Astrocyte of the cerebellum (primary cell): ENCODE measurements around the gene GSE1.

Experiments
- DNase-seq: peaks from one replicate; pipeline ENCODE4 v3.0.0-alpha.2; 2011; ENCODE audit warnings: low read depth
- H3K4me3 ChIP-seq: 2 replicates; pipeline ENCODE4 v1.5.1; 2011; ENCODE audit warnings: mild to moderate bottlenecking, low read depth, low read length, moderate library complexity
- in situ Hi-C: cut with HindIII; loops from 2 replicates; pipeline ENCODE4 v1.10.0; 2017; ENCODE audit warnings: low sequenced_read_pairs
- TF ChIP-seq, protein P1 (sequence below): IDR thresholded peaks from 2 replicates; pipeline ENCODE4 v1.5.1; 2012; ENCODE audit warnings: low read length, low read depth, moderate library complexity, mild to moderate bottlenecking; ENCODE audit errors: missing control alignments

GSE1 gene

DNA sequence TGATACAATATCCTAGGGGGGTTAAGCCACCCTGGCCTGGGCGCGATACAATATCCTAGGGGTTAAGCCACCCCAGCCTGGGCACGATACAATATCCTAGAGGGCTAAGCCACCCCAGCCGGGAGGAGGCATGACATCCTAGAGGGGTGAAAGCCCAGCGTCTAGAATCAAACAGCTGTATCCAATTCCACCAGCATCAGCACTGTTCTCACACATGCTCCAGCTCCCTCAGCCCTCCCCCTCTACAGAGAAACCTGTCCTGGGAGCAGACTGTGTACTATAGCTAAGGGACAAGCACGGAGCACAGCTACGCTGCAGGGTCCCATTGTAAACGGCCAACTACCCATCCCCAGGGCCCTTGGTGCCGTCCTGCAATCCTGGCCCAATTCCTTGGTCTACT is 69.4 kb downstream of the GSE1 start:
- H3K4me3 ChIP-seq, result no peak overlapping the region
- no peak for DNase-seq
- in situ Hi-C loops, result no loop called here
- TF ChIP-seq, protein P1, sequence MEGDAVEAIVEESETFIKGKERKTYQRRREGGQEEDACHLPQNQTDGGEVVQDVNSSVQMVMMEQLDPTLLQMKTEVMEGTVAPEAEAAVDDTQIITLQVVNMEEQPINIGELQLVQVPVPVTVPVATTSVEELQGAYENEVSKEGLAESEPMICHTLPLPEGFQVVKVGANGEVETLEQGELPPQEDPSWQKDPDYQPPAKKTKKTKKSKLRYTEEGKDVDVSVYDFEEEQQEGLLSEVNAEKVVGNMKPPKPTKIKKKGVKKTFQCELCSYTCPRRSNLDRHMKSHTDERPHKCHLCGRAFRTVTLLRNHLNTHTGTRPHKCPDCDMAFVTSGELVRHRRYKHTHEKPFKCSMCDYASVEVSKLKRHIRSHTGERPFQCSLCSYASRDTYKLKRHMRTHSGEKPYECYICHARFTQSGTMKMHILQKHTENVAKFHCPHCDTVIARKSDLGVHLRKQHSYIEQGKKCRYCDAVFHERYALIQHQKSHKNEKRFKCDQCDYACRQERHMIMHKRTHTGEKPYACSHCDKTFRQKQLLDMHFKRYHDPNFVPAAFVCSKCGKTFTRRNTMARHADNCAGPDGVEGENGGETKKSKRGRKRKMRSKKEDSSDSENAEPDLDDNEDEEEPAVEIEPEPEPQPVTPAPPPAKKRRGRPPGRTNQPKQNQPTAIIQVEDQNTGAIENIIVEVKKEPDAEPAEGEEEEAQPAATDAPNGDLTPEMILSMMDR, result no peak

DNA sequence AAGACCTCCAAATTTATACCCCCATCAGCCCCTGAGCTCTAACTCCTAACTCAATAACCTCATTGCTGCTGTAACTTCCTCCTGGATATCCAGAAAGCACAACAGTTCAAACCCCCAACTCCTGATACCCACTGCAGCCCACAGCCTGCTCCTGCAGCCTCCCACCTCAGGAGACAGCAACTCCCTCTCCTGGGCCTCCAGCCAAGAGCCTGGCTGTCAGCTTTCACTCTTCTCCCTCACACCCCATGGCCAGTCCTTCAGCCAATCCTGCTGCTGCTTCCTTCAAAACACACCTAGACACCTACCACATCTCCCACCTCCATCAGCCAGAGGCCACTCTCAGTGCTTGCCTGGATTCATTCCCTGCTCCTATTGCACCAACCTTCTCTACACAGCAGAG is 70.2 kb downstream of the GSE1 start:
- TF ChIP-seq, protein P1, result no peak
- in situ Hi-C loops, result no loop called here
- DNase-seq, result no peak
- no peak overlapping the region for H3K4me3 ChIP-seq

DNA sequence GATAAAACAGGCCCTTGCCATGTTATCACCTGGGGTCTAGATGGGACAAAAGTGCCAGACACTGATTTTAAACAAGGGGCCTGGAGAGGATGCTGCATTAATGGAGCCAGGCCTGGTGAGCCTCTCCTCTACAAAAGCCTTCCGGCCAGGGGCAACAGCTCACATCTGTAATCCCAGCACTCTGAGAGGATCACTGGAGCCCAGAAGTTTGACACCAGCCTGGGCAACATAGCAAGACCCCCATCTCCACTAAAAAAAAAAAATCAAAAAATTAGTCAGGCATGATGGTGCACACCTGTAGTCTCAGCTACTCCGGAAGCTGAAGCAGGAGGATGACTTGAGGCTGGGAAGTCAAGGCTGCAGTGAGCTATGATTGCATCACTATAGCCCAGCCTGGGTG is 72.1 kb downstream of the GSE1 start:
- no peak for DNase-seq
- in situ Hi-C loops, result no loop called here
- TF ChIP-seq, protein P1, result no peak
- no peak overlapping the region for H3K4me3 ChIP-seq

DNA sequence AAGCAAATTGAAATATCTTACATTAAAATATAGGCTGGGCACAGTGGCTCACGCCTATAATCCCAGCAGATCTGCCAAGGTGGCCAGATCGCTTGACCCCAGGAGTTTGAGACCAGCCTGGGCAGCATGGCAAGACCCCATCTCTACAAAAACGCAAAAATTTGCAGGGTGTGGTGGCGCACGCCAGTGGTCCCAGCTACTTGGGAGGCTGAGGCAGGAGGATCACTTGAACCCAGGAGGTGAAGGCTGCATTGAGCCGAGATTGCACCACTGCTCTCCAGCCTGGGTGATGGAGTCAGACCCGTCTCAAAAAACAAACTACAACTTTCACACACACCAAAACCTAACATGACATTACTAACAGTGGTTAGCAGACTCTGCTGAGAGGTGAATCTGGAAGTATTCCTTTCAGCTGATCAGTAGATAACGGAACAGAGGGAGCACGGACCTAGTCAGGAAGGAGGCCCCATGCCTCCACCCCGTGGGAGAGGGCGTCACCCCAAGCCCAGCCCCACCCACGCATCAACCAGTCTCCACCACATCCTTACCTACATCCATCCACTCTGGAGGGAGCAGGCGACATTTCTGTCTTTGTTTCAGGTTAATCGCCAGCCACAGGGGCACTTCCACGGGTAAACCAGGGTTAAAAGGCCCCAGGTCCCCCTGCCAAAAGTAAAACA is 73.9 kb downstream of the GSE1 start:
- DNase-seq, result no peak
- H3K4me3 ChIP-seq, result no peak overlapping the region
- TF ChIP-seq, protein P1, result no peak
- in situ Hi-C loops, result no loop called here

DNA sequence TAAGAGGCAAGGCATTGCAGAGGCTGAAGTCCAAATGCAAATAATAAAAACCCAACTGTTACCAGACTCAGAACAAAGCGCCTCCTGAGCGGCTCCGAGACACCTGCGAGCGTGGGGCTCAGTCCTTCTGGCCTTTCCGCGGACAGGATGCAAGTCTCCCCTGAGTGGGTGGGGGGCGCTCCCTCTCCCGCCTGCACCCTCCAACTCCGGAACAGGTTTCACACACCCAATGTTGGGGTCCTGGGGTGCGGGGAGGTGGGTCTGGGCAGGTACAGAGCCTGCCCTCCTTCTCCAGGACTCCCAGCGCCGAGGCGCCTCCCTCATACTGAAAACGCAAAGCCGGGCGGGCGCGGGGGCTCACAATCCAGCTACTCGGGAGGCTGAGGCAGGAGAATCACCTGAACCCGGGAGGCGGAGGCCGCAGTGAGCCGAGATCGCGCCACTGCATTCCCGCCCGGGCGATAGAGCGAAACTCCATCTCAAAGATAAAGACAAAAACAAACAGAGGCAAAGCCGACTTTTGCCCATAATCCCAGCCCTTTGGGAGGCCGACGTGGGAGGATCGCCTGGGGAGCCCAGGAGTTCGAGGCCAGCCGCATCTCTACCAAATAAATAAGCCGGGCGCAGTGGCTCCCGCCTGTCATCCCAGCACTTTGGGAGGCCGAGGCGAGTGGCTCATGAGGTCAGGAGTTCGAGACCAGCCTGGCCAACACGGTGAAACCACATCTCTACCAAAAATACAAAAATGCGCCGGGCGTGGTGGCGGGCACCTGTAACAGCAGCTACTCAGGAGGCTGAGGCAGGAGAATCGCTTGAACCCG is 74.7 kb downstream of the GSE1 start:
- TF ChIP-seq, protein P1, result no peak
- DNase-seq, result no peak
- in situ Hi-C loops, result no loop called here
- H3K4me3 ChIP-seq, result peak overlapping the region; percentile 69

DNA sequence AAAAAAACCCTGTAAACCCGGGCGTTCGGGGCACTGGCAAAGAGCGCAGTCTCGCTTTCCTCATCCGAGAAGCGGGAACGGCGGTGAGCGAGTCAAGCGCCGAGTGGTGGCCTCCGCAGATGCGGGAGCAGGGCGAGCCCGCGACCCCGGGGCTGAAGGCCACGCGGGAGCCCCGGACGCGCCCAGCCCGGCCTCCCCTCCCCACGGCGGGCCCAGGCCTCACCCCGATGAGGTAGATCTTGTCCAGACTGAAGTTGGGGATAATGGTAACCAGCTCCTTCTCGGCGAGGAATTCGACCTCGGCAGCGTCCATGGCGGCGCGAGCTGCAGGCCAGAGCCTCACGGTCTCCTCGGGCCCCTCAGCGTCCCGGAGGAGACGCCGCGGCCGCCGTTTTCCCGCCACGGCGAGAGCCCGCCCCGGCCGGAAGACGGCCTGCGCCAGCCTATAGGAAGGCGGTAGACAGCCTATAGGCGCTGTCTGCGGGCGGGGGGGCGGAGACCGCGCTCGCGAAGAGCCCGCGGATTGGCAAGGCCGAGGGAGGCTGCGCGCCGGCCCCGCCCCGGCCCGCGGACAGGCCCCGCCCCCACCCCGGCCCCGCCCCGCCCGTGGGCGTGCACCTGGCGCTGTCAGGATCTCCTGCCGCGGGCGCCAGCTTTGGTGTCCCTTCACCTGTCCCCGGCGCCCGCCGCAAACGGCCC is 75.6 kb downstream of the GSE1 start, which contains the start of gene GINS2:
Gene GINS2, minus strand, starts transcription at position 369 of the 699 bp plus-strand sequence. Its CDS starts 56 bp downstream, at position 313.
- TF ChIP-seq, protein P1, result no peak
- in situ Hi-C loops, result no loop called here
- H3K4me3 ChIP-seq, result peak within 1 kb of the TSS; percentile 69
- DNase-seq, result peak; percentile 61
